Stomach (tissue), 4 donors: ENCODE measurements around the gene FAM50A.

ENCODE experiments used
- CTCF ChIP-seq, 7 experiments: fragments of 450-650 bp in 4 of 7; fragments of 200-600 bp in 3 of 7; sonication (generic) in 3 of 7; IDR thresholded peaks; one replicate each; pipeline ENCODE4 v1.5.1; 2016 to 2019; ENCODE audit warnings: antibody characterized with exemption in 7 of 7, control low read depth in 2 of 7, mild to moderate bottlenecking in 1 of 7
- EP300 ChIP-seq: sonication (generic); formaldehyde crosslinking; IDR thresholded peaks from one replicate; pipeline ENCODE4 v1.6.1; 2017; ENCODE audit warnings: antibody characterized with exemption
- POLR2A ChIP-seq, 4 donors: fragments of 450-650 bp; IDR thresholded peaks; one replicate each; pipeline ENCODE4 v1.6.1; 2016; ENCODE audit warnings: antibody characterized with exemption in 4 of 4, control low read depth in 2 of 4, mild to moderate bottlenecking in 1 of 4, moderate library complexity in 1 of 4
- POLR2AphosphoS5 ChIP-seq, 3 donors: sonication (generic); formaldehyde crosslinking; IDR thresholded peaks; one replicate each; pipeline ENCODE4 v1.6.1; 2016; ENCODE audit warnings: antibody characterized with exemption in 3 of 3

DNA sequence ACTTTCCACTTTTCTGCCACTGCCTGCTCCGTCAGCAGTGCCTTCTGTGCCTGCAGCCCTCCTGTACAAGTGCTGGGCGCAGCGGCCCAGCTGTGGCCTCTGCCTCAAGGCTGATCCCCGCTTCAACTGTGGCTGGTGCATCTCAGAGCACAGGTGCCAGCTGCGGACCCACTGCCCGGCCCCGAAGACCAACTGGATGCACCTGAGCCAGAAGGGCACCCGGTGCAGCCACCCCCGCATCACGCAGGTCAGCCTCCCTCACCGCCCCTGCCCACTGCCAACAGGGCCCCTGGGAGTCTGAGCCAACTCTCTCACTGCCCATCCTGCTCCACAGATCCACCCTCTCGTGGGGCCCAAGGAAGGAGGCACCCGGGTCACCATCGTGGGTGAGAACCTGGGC, 21.7 kb downstream of the FAM50A start:
- TF ChIP-seq POLR2A (IDR thresholded peaks at IDR 0.05) (no peak), CTCF (IDR thresholded peaks at IDR 0.05) (no peak), POLR2AphosphoS5 (IDR thresholded peaks at IDR 0.05) (no peak), EP300 (no peak)
